Measurements from ENCODE around the gene MESD.

GRCh38 chr15:81038975-81039607 is 49.5 kb upstream of the MESD start:
- no peak for TF ChIP-seq CTCF (IDR thresholded peaks at IDR 0.05)
- no peak for TF ChIP-seq ZFX (IDR thresholded peaks at IDR 0.05; ENCODE audit: borderline replicate concordance)
